PC-9 (cell line): ENCODE data around the gene DIPK2A. TPM values are rescaled to one million over a fixed set of nuclear protein-coding genes. Genes with fewer than 3 reads are reported as not detected.

Experiments used
- BruUV-seq: library from RNA; stranded (reverse); fragments of 400-500 nt; replicated peaks from 2 replicates; lab custom pipeline; 2021; lab: Mats Ljungman, UMichigan
- CTCF ChIA-PET: fragments of 300-600 bp; sonication (Branson Sonifier 250); formaldehyde crosslinking; loops from one replicate; lab custom pipeline; 2022; ENCODE audit warnings: antibody characterized with exemption; lab: Charles Lee
- POLR2A ChIA-PET: fragments of 300-600 bp; sonication (Branson Sonifier 250); formaldehyde crosslinking; loops from one replicate; lab custom pipeline; 2022; ENCODE audit warnings: antibody characterized with exemption; ENCODE audit not compliant: unreplicated experiment; lab: Charles Lee
- DNase-seq, 2 experiments: peaks; one replicate each; pipeline versions ENCODE4 v3.0.0 to v3.0.0-alpha.2; 2015 to 2022; ENCODE audit warnings: mixed read lengths in 1 of 2
- H2AFZ ChIP-seq: fragments of 200-600 bp; sonication (generic); 2 replicates; pipeline ENCODE4 v1.8.1; 2017; ENCODE audit warnings: antibody characterized with exemption
- H3F3A ChIP-seq: fragments of 200-600 bp; sonication (generic); 2 replicates; pipeline ENCODE4 v1.8.1; 2017; ENCODE audit warnings: antibody characterized with exemption, mild to moderate bottlenecking, low read depth; ENCODE audit not compliant: insufficient read depth
- H3K27ac ChIP-seq: fragments of 200-600 bp; sonication (generic); 2 replicates; pipeline ENCODE4 v1.6.1; 2016; ENCODE audit warnings: mixed run types
- H3K27me3 ChIP-seq: fragments of 200-600 bp; sonication (generic); 2 replicates; pipeline ENCODE4 v1.6.1; 2016; ENCODE audit warnings: low read depth, mixed run types; ENCODE audit not compliant: insufficient read depth
- H3K36me3 ChIP-seq: fragments of 200-600 bp; sonication (generic); 2 replicates; pipeline ENCODE4 v1.6.1; 2016; ENCODE audit warnings: low read depth, mixed run types
- H3K4me1 ChIP-seq: fragments of 200-600 bp; sonication (generic); replicated peaks from 2 replicates; pipeline ENCODE4 v1.6.1; 2016; ENCODE audit warnings: mixed run types; ENCODE audit not compliant: insufficient read depth
- H3K4me2 ChIP-seq: fragments of 200-600 bp; sonication (generic); 2 replicates; pipeline ENCODE4 v1.6.1; 2017; ENCODE audit warnings: mixed run types
- H3K4me3 ChIP-seq: fragments of 200-600 bp; sonication (generic); 2 replicates; pipeline ENCODE4 v1.6.1; 2016; ENCODE audit warnings: mixed run types
- H3K79me2 ChIP-seq: fragments of 200-600 bp; sonication (generic); 2 replicates; pipeline ENCODE4 v1.6.1; 2017; ENCODE audit warnings: low read depth, mixed run types
- H3K9me2 ChIP-seq: fragments of 200-600 bp; sonication (generic); 2 replicates; pipeline ENCODE4 v1.8.1; 2017; ENCODE audit warnings: mild to moderate bottlenecking; ENCODE audit not compliant: insufficient read depth
- H3K9me3 ChIP-seq: fragments of 200-600 bp; sonication (generic); 2 replicates; pipeline ENCODE4 v1.8.1; 2016; ENCODE audit warnings: low read depth; ENCODE audit not compliant: insufficient read depth
- H4K20me1 ChIP-seq: fragments of 200-600 bp; sonication (generic); 2 replicates; pipeline ENCODE4 v1.8.1; 2017; ENCODE audit not compliant: insufficient read depth
- EZH2 ChIP-seq: fragments of 200-600 bp; sonication (generic); IDR thresholded peaks from 2 replicates; pipeline ENCODE4 v1.8.0; 2017; ENCODE audit warnings: antibody characterized with exemption, low read depth
- intact Hi-C: fragments of 100-400 bp; cut with micrococcal nuclease; formaldehyde crosslinking; loops from one replicate; pipeline ENCODE4 v1.10.0; 2022; ENCODE audit not compliant: unreplicated experiment
- total RNA-seq: library from RNA; stranded (reverse); gene quantifications from 2 replicates; pipeline ENCODE4 v1.2.3, GENCODE V29; 2021
- TF ChIP-seq, protein P1 (sequence below): fragments of 200-600 bp; sonication (generic); conservative IDR thresholded peaks from 2 replicates; pipeline ENCODE4 v1.6.1; 2017; ENCODE audit warnings: mixed run types, antibody characterized with exemption, mild to moderate bottlenecking, moderate library complexity

Gene DIPK2A
- total RNA-seq, 1 experiment from 2014 or later: 18.7 TPM

DNA sequence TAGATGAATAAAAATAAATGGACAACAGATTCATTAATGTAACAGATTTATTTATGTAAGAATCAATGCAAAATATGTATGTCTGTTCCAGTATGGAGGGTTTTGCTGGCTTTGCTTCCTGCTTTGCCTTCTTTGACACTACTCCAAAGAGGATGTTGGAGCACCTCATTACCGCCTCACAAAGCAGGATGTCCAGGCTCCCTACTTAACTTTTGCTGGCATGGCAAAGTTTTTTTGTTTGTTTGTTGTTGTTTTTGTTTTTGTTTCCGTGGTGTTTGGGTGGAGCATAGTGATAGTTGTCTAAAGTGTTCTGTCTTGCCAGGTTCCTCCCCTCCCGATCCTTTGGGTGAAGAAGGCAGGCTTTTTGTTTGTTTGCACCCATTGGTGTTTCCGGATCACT is 38.7 kb downstream of the DIPK2A start:
- Histone ChIP-seq H3K4me3 (no peak overlapping the region), H2AFZ (no peak overlapping the region), H3K36me3 (no peaks in the 10 kb centered on the region), H3F3A (no peaks in the 10 kb centered on the region; the same call in 1 of the 2 replicates), H3K4me2 (no peak overlapping the region), H3K9me2 (no peaks in the 10 kb centered on the region), H3K27me3 (no peaks in the 10 kb centered on the region), H3K9me3 (no peaks in the 10 kb centered on the region), H3K79me2 (no peaks in the 10 kb centered on the region), H3K4me1 (no peaks in the 10 kb centered on the region), H4K20me1 (no peaks in the 10 kb centered on the region), H3K27ac (no peak overlapping the region)
- POLR2A ChIA-PET: no interaction called here
- intact Hi-C loops: no loop called here
- BruUV-seq: no TSS peak
- TF ChIP-seq, protein P1, sequence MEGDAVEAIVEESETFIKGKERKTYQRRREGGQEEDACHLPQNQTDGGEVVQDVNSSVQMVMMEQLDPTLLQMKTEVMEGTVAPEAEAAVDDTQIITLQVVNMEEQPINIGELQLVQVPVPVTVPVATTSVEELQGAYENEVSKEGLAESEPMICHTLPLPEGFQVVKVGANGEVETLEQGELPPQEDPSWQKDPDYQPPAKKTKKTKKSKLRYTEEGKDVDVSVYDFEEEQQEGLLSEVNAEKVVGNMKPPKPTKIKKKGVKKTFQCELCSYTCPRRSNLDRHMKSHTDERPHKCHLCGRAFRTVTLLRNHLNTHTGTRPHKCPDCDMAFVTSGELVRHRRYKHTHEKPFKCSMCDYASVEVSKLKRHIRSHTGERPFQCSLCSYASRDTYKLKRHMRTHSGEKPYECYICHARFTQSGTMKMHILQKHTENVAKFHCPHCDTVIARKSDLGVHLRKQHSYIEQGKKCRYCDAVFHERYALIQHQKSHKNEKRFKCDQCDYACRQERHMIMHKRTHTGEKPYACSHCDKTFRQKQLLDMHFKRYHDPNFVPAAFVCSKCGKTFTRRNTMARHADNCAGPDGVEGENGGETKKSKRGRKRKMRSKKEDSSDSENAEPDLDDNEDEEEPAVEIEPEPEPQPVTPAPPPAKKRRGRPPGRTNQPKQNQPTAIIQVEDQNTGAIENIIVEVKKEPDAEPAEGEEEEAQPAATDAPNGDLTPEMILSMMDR: no peak
- no peak for TF ChIP-seq EZH2
- DNase-seq: no peak
- CTCF ChIA-PET: no interaction called here

DNA sequence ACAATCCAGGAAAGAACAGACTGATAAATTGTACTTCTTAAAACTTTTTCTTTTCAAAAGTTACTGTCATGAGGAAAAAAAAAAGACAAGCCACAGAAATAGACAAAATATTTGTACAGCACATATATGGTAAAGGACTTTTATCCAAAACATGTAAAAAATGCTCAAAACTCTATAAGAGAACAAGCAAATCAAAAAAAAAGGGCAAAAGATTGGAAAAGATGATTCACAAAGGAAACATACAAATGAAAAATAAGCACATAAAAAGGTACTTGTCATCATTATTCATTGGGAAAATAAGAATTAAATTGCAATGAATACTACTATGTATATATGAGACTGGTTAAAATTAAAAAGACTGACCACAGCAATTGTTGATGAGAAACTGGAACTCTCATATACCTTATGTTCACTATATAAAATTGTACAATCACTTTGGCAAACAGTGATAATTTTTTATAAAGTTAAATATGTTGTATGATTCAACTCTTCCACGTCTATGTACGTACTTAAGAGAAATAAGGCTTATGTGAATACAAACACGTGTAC is 39.7 kb downstream of the DIPK2A start:
- H3K4me1 ChIP-seq: no peaks in the 10 kb centered on the region
- no peak for DNase-seq
- no peaks in the 10 kb centered on the region for H3K27me3 ChIP-seq
- H2AFZ ChIP-seq: no peak overlapping the region
- no peak overlapping the region for H3K4me3 ChIP-seq
- no peaks in the 10 kb centered on the region; the same call in 1 of the 2 replicates for H3F3A ChIP-seq
- no peaks in the 10 kb centered on the region for H3K9me3 ChIP-seq
- CTCF ChIA-PET: no interaction called here
- no peak overlapping the region for H3K4me2 ChIP-seq
- no peak for TF ChIP-seq EZH2
- TF ChIP-seq, protein P1: no peak
- BruUV-seq: no TSS peak
- no peaks in the 10 kb centered on the region for H4K20me1 ChIP-seq
- no peaks in the 10 kb centered on the region for H3K79me2 ChIP-seq
- intact Hi-C loops: no loop called here
- no peak overlapping the region for H3K27ac ChIP-seq
- H3K9me2 ChIP-seq: no peaks in the 10 kb centered on the region
- POLR2A ChIA-PET: no interaction called here
- H3K36me3 ChIP-seq: no peaks in the 10 kb centered on the region

DNA sequence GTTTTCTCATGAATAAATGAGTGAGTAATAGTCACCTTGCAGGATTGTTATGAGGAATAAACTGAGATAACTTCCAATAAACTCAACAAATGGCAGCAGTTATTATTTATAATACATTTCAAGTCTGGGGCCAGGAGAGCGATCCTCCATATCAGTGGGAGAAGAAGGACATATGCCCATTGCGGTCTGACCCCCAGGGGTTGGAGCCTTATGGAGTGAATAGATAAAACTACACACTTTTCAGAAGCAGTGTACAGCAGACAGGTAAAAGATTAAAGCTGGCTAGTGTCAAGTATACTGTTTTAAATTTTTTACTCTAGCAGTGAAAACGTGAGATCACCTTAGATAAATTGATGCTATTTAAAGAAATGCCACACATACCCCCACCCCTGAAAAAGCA is 43.5 kb downstream of the DIPK2A start:
- no peaks in the 10 kb centered on the region for H4K20me1 ChIP-seq
- no TSS peak for BruUV-seq
- no peak for DNase-seq
- no peaks in the 10 kb centered on the region for H3K27me3 ChIP-seq
- no peak overlapping the region for H3K4me2 ChIP-seq
- H3K4me1 ChIP-seq: no peaks in the 10 kb centered on the region
- no peaks in the 10 kb centered on the region for H3K9me3 ChIP-seq
- H3K36me3 ChIP-seq: no peaks in the 10 kb centered on the region
- no peaks in the 10 kb centered on the region for H3K9me2 ChIP-seq
- H3F3A ChIP-seq: no peaks in the 10 kb centered on the region; the same call in 1 of the 2 replicates
- H3K4me3 ChIP-seq: no peak overlapping the region
- intact Hi-C loops: no loop called here
- H3K27ac ChIP-seq: no peak overlapping the region
- POLR2A ChIA-PET: no interaction called here
- TF ChIP-seq EZH2: no peak
- TF ChIP-seq, protein P1: no peak
- CTCF ChIA-PET: no interaction called here
- no peaks in the 10 kb centered on the region for H3K79me2 ChIP-seq
- no peak overlapping the region for H2AFZ ChIP-seq
